HCT116 (cell line): ENCODE measurements around the gene FRMD4A. TPM values are rescaled to one million over a fixed set of nuclear protein-coding genes. Genes with fewer than 3 reads are reported as not detected.

Experiments
- ATAC-seq: fragments of 200-7000 bp; cut with Tn5 transposase; 2 replicates; pipeline ENCODE4 v1.9.1; 2020; ENCODE audit warnings: mild to moderate bottlenecking, moderate library complexity
- BruUV-seq: library from RNA; stranded (reverse); fragments of 400-500 nt; replicated peaks from 2 replicates; lab custom pipeline; 2021; lab: Mats Ljungman, UMichigan
- CTCF ChIA-PET: fragments of 300-600 bp; sonication (Branson Sonifier 250); formaldehyde crosslinking; loops from one replicate; lab custom pipeline; 2021; ENCODE audit warnings: antibody characterized with exemption; lab: Charles Lee
- POLR2A ChIA-PET: fragments of 300-600, 350-600 bp; sonication (Branson Sonifier 250); formaldehyde crosslinking; loops from one replicate; lab custom pipeline; 2021; ENCODE audit warnings: antibody characterized with exemption; lab: Charles Lee
- RAD21 ChIA-PET, 2 experiments: fragments of 300-600 bp; sonication (Branson Sonifier 250); formaldehyde crosslinking; loops; one replicate each; lab custom pipeline; 2023; ENCODE audit warnings: low total read pairs in 2 of 2; ENCODE audit not compliant: uncharacterized antibody in 2 of 2, unreplicated experiment in 2 of 2, low non-redundant PET in 1 of 2; lab: Charles Lee
- DNase-seq: peaks from one replicate; pipeline ENCODE4 v3.0.0-alpha.2; 2010; ENCODE audit warnings: low read depth, low spot score
- H2AFZ ChIP-seq: fragments of 200-600 bp; shearing (Covaris generic), sonication (generic); 2 replicates; pipeline ENCODE4 v1.6.1; 2017; ENCODE audit warnings: low read depth, mixed run types, mixed read lengths, antibody characterized with exemption, low read length; ENCODE audit not compliant: poor library complexity, severe bottlenecking
- H3K27ac ChIP-seq: 2 replicates; pipeline ENCODE4 v1.5.1; 2012; ENCODE audit warnings: low read depth, low read length
- H3K27me3 ChIP-seq: fragments of 200-600 bp; sonication (generic); 2 replicates; pipeline ENCODE4 v1.6.1; 2016; ENCODE audit warnings: mixed run types, low read length, mixed read lengths; ENCODE audit not compliant: insufficient read depth
- H3K36me3 ChIP-seq, 2 experiments: fragments of 200-500 bp in 1 of 2; fragments of 200-600 bp in 1 of 2; sonication (Bioruptor generic) in 1 of 2; sonication (generic) in 1 of 2; 2 replicates each; pipeline versions ENCODE4 v1.5.1 to v1.6.1; 2014 to 2016; ENCODE audit warnings: low read length in 2 of 2, inconsistent platforms in 1 of 2, mixed read lengths in 1 of 2, mixed run types in 1 of 2; ENCODE audit not compliant: insufficient read depth in 2 of 2, control insufficient read depth in 1 of 2
- H3K4me1 ChIP-seq, 2 experiments: fragments of 200-600 bp in 1 of 2; sonication (generic) in 1 of 2; 2 replicates each; pipeline versions ENCODE4 v1.5.1 to v1.6.1; 2012 to 2017; ENCODE audit warnings: low read length in 2 of 2, inconsistent platforms in 1 of 2, mild to moderate bottlenecking in 1 of 2, mixed read lengths in 1 of 2, mixed run types in 1 of 2, moderate library complexity in 1 of 2; ENCODE audit not compliant: insufficient read depth in 2 of 2, control insufficient read depth in 1 of 2
- H3K4me2 ChIP-seq: fragments of 200-600 bp; sonication (generic); 2 replicates; pipeline ENCODE4 v1.6.1; 2017; ENCODE audit warnings: mixed run types, low read length, mixed read lengths
- H3K4me3 ChIP-seq, 2 experiments: fragments of 200-600 bp in 1 of 2; sonication (generic) in 1 of 2; replicated peaks in 1 of 2; 2 replicates each; pipeline ENCODE4 v1.5.1; 2011 to 2016; ENCODE audit warnings: low read length in 2 of 2, control low read depth in 1 of 2, low read depth in 1 of 2, mild to moderate bottlenecking in 1 of 2, mixed read lengths in 1 of 2, mixed run types in 1 of 2
- H3K79me2 ChIP-seq: fragments of 200-600 bp; sonication (generic); 2 replicates; pipeline ENCODE4 v1.6.1; 2017; ENCODE audit warnings: mild to moderate bottlenecking, mixed run types, low read length, moderate library complexity, mixed read lengths; ENCODE audit not compliant: insufficient read depth
- H3K9ac ChIP-seq: fragments of 200-600 bp; sonication (generic); 2 replicates; pipeline ENCODE4 v1.6.1; 2016; ENCODE audit warnings: low read length, mixed read lengths
- H3K9me2 ChIP-seq: fragments of 200-600 bp; sonication (generic), shearing (Covaris generic); 2 replicates; pipeline ENCODE4 v1.6.1; 2017; ENCODE audit warnings: mixed run types, mild to moderate bottlenecking, moderate library complexity; ENCODE audit not compliant: insufficient read depth
- H3K9me3 ChIP-seq, 2 experiments: fragments of 200-500 bp in 1 of 2; fragments of 200-600 bp in 1 of 2; sonication (Bioruptor generic) in 1 of 2; sonication (generic) in 1 of 2; 2 replicates each; pipeline ENCODE4 v1.6.1; 2014 to 2017; ENCODE audit warnings: low read length in 2 of 2, mixed read lengths in 2 of 2, inconsistent platforms in 1 of 2, low read depth in 1 of 2, mild to moderate bottlenecking in 1 of 2, mixed run types in 1 of 2, moderate library complexity in 1 of 2; ENCODE audit not compliant: control insufficient read depth in 1 of 2, insufficient read depth in 1 of 2
- H4K20me1 ChIP-seq: fragments of 200-600 bp; sonication (generic), shearing (Covaris generic); 2 replicates; pipeline ENCODE4 v1.6.1; 2017; ENCODE audit warnings: mixed run types, mild to moderate bottlenecking, moderate library complexity; ENCODE audit not compliant: insufficient read depth
- EGR1 ChIP-seq: IDR thresholded peaks from 2 replicates; pipeline ENCODE4 v1.6.1; 2012; ENCODE audit warnings: low read depth
- JUND ChIP-seq: IDR thresholded peaks from 2 replicates; pipeline ENCODE4 v1.6.1; 2012
- POLR2A ChIP-seq: IDR thresholded peaks from 2 replicates; pipeline ENCODE4 v1.7.0; 2011; ENCODE audit warnings: borderline replicate concordance; ENCODE audit not compliant: insufficient read depth, insufficient read length; ENCODE audit errors: extremely low read depth
- RAD21 ChIP-seq: IDR thresholded peaks from 2 replicates; pipeline ENCODE4 v1.6.1; 2012; ENCODE audit warnings: low read depth, mild to moderate bottlenecking
- REST ChIP-seq: IDR thresholded peaks from 2 replicates; pipeline ENCODE4 v1.6.1; 2012; ENCODE audit warnings: low read depth
- YY1 ChIP-seq: IDR thresholded peaks from 2 replicates; pipeline ENCODE4 v1.6.1; 2011; ENCODE audit warnings: low read length, low read depth, moderate library complexity, mild to moderate bottlenecking; ENCODE audit not compliant: insufficient replicate concordance; ENCODE audit errors: extremely low read depth
- ZFX ChIP-seq: fragments of 450-650 bp; IDR thresholded peaks from 2 replicates; pipeline ENCODE4 v1.6.1; 2017
- intact Hi-C: fragments of 100-400 bp; cut with micrococcal nuclease; formaldehyde crosslinking; loops from 2 replicates; pipeline ENCODE4 v1.10.0; 2022
- total RNA-seq: library from RNA; stranded (reverse); gene quantifications from one replicate; pipeline ENCODE4 v1.2.1, GENCODE V29; 2021; ENCODE audit not compliant: unreplicated experiment

Gene FRMD4A
- total RNA-seq, 1 experiment from 2014 or later: 0.20 TPM

DNA sequence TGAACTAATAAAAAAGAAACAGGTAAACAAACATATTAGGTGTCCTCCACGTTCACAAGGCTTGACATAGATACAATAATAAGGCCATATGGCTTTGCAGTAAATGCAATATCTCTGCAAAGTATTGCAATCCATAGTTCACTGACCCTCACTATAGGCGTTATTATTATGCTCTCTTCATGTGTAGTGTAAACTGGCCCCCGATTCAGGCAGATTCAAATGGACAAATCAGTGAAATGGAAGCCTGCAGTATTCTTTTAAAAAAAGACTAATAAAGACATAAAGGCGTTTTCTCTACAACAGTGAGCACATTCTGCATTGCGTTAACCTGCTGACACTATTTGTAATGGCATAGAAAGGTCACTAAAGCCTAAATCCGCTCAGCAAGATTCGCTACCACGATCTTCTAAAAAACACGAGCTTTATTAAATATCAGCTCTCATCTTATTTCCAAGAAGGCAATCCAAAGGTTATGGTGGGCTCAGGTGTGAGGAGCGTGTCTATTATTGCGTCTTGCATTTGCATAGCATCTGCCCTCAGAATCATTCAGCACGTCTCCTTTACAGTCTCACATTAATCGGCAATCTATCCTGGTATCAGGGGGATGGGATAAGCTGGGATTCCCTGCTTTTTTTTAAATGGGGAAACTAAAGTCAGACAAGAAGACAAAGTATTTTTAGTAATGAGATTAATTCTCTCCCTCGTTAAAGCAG lies 36.2 kb downstream of the FRMD4A start:
- DNase-seq (no peak), ATAC-seq (no peak)
- Histone ChIP-seq H2AFZ (no peak overlapping the region), H3K9ac (no peak overlapping the region), H4K20me1 (no peaks in the 10 kb centered on the region), H3K4me3 (no peak overlapping the region), H3K9me3 (peaks cover 0 to 7% of the 10 kb centered on the region in 2 experiments; a peak in 1 of 4 replicates), H3K9me2 (no peaks in the 10 kb centered on the region), H3K4me1 (no peaks in the 10 kb centered on the region), H3K4me2 (no peak overlapping the region), H3K27me3 (peaks cover 33% of the 10 kb centered on the region), H3K79me2 (no peaks in the 10 kb centered on the region), H3K36me3 (no peaks in the 10 kb centered on the region), H3K27ac (no peak overlapping the region)
- TF ChIP-seq REST: no peak
- no peak for TF ChIP-seq JUND
- TF ChIP-seq RAD21: no peak
- TF ChIP-seq ZFX: no peak
- TF ChIP-seq YY1: no peak
- no peak for TF ChIP-seq POLR2A
- TF ChIP-seq EGR1: no peak
- ChIA-PET CTCF (no interaction called here), RAD21 (no interaction called here), POLR2A (no interaction called here)
- BruUV-seq: no TSS peak
- intact Hi-C loops: no loop called here
